OCI-LY1 (cell line): ENCODE results near the gene KANTR.

Source experiments
- EZH2 ChIP-seq: fragments of 200-600 bp; sonication (generic), shearing (Covaris generic); IDR thresholded peaks from 2 replicates; pipeline ENCODE4 v1.8.0; 2017; ENCODE audit warnings: borderline replicate concordance, mixed run types, mild to moderate bottlenecking, antibody characterized with exemption, low read length, moderate library complexity, mixed read lengths
- TF ChIP-seq, protein P1 (sequence below): fragments of 200-600 bp; sonication (generic), shearing (Covaris generic); IDR thresholded peaks from 2 replicates; pipeline ENCODE4 v1.5.1; 2017; ENCODE audit warnings: mild to moderate bottlenecking, antibody characterized with exemption, low read length, moderate library complexity, mixed read lengths

DNA sequence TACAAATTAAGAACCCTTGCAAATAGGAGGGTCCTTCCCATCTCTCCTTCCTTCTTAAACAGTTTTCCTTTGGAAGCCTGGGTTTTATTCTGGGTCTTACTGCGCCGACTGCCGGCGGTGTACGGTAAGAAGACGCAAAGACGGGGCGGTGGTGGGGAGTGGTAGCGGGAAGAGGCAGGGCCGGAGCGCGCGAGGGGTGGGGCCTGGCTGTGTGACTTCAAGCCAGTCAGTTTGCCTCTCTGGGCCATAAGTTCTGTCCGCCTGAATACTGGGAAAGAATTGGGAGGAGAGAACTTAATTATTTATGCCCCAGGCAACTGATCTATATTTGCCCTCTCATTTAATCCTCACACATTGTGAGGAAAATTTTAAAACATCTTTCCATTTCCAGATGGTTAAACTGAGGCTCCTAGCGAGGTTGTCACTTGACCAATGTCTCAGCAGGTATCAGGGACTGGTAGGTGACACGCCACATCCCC lies 726 bp upstream of the KANTR start:
- TF ChIP-seq, protein P1, sequence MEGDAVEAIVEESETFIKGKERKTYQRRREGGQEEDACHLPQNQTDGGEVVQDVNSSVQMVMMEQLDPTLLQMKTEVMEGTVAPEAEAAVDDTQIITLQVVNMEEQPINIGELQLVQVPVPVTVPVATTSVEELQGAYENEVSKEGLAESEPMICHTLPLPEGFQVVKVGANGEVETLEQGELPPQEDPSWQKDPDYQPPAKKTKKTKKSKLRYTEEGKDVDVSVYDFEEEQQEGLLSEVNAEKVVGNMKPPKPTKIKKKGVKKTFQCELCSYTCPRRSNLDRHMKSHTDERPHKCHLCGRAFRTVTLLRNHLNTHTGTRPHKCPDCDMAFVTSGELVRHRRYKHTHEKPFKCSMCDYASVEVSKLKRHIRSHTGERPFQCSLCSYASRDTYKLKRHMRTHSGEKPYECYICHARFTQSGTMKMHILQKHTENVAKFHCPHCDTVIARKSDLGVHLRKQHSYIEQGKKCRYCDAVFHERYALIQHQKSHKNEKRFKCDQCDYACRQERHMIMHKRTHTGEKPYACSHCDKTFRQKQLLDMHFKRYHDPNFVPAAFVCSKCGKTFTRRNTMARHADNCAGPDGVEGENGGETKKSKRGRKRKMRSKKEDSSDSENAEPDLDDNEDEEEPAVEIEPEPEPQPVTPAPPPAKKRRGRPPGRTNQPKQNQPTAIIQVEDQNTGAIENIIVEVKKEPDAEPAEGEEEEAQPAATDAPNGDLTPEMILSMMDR = peak; percentile 65
- no peak for TF ChIP-seq EZH2
